ENCODE results near the gene CEACAM4. TPM values are rescaled to one million over a fixed set of nuclear protein-coding genes. Genes with fewer than 3 reads are reported as not detected.

CEACAM4 gene
- not detected for polyA plus RNA-seq (2013, experiment 1 of 2)
- polyA plus RNA-seq (2013, experiment 2 of 2) = not detected

- H3K14ac ChIP-seq (ENCODE audit: low read length in 2 of 2) = no peak within 1 kb of the TSS
- H3K9ac ChIP-seq (ENCODE audit: low read length) = no peak within 1 kb of the TSS
- no peak within 1 kb of the TSS for H4K91ac ChIP-seq (ENCODE audit: low read length)
- H3K4me3 ChIP-seq (ENCODE audit: insufficient read depth in 1 of 2, low read depth in 1 of 2, low read length in 2 of 2) = no peak within 1 kb of the TSS
- no peaks in the 10 kb centered on the region for H3K36me3 ChIP-seq (ENCODE audit: control insufficient read depth in 1 of 2, insufficient read depth in 2 of 2, low read depth in 1 of 2, low read length in 2 of 2)
- no peak within 1 kb of the TSS for H3K27ac ChIP-seq (ENCODE audit: low read length, poor library complexity, severe bottlenecking)
- H2AK5ac ChIP-seq (ENCODE audit: low read length, severe bottlenecking) = no peak within 1 kb of the TSS
- 46% methylated on average over 7 of the region's 7 CpGs for WGBS
- no peak within 1 kb of the TSS for H2BK5ac ChIP-seq (ENCODE audit: low read depth, low read length, poor library complexity, severe bottlenecking)
- H3K18ac ChIP-seq (ENCODE audit: low read depth in 1 of 2, low read length in 2 of 2) = no peak within 1 kb of the TSS
- H3K9me3 ChIP-seq (ENCODE audit: control insufficient read depth, low read length) = no peaks in the 10 kb centered on the region
- H4K8ac ChIP-seq (ENCODE audit: low read length) = no peak within 1 kb of the TSS
- H3K23ac ChIP-seq (ENCODE audit: low read length in 2 of 2) = no peak within 1 kb of the TSS
- no peaks in the 10 kb centered on the region for H3K79me1 ChIP-seq (replicated peaks; ENCODE audit: low read length, poor library complexity, severe bottlenecking)
- H2BK15ac ChIP-seq (ENCODE audit: low read depth, poor library complexity, severe bottlenecking) = no peak within 1 kb of the TSS
- peaks cover 6 to 46% of the 10 kb centered on the region in 2 experiments for H3K27me3 ChIP-seq (ENCODE audit: control insufficient read depth in 1 of 2, insufficient read depth in 1 of 2, low read length in 2 of 2)
- H2AFZ ChIP-seq (ENCODE audit: low read depth, low read length) = no peak within 1 kb of the TSS
- no peak for DNase-seq
- no peaks in the 10 kb centered on the region for H3K4me1 ChIP-seq (ENCODE audit: control insufficient read depth, insufficient read depth, low read depth, low read length)
- H3K4ac ChIP-seq (ENCODE audit: low read depth in 1 of 2, low read length in 2 of 2) = no peak within 1 kb of the TSS
- no peak within 1 kb of the TSS for H2BK12ac ChIP-seq (ENCODE audit: low read length in 2 of 2)
- no peak within 1 kb of the TSS for H3K4me2 ChIP-seq (ENCODE audit: low read length, poor library complexity, severe bottlenecking)
- no peak within 1 kb of the TSS for H2BK120ac ChIP-seq (ENCODE audit: low read depth, low read length)
These were observed at the start of gene CEACAM4 for GRCh38 chr19:41626877-41627276. CEACAM4 (minus strand) TSS chr19:41627074; CDS start chr19:41626963, 111 bp downstream.

DNA sequence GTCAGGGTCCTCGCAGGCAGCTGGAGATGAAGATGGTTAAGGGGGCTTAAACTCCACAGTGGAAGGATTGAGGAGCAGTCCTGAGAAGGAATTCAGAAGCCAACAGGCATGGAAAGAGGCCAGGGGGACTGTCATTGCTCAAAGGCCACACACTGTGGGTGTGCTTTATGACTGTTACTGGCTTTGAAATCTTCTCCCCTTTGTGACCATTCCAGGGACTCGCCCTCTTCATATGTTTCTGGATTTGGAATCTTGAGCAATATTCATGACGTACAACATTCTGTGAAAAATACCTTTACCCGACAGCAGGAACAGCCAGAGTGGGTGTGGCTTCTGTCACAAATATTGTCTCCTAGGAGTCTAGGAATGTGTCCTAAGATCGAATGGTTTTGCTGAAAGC is 44.6 kb upstream of the CEACAM4 start:
- no peak overlapping the region for H3K18ac ChIP-seq (ENCODE audit: low read depth in 1 of 2, low read length in 2 of 2)
- H3K27me3 ChIP-seq (ENCODE audit: control insufficient read depth in 1 of 2, insufficient read depth in 1 of 2, low read length in 2 of 2) = peaks cover 3 to 12% of the 10 kb centered on the region in 2 experiments
- H4K8ac ChIP-seq (ENCODE audit: low read length) = no peak overlapping the region
- H3K4me3 ChIP-seq (ENCODE audit: insufficient read depth in 1 of 2, low read depth in 1 of 2, low read length in 2 of 2) = no peak overlapping the region
- H3K36me3 ChIP-seq (ENCODE audit: control insufficient read depth in 1 of 2, insufficient read depth in 2 of 2, low read depth in 1 of 2, low read length in 2 of 2) = no peaks in the 10 kb centered on the region
- H3K4ac ChIP-seq (ENCODE audit: low read depth in 1 of 2, low read length in 2 of 2) = no peak overlapping the region
- no peak for DNase-seq
- H2BK120ac ChIP-seq (ENCODE audit: low read depth, low read length) = no peak overlapping the region
- H2BK15ac ChIP-seq (ENCODE audit: low read depth, poor library complexity, severe bottlenecking) = no peak overlapping the region
- no peak overlapping the region for H3K4me2 ChIP-seq (ENCODE audit: low read length, poor library complexity, severe bottlenecking)
- no peak overlapping the region for H2AFZ ChIP-seq (ENCODE audit: low read depth, low read length)
- no peaks in the 10 kb centered on the region for H3K79me1 ChIP-seq (replicated peaks; ENCODE audit: low read length, poor library complexity, severe bottlenecking)
- no peak overlapping the region for H2BK5ac ChIP-seq (ENCODE audit: low read depth, low read length, poor library complexity, severe bottlenecking)
- no peak overlapping the region for H3K23ac ChIP-seq (ENCODE audit: low read length in 2 of 2)
- no peak overlapping the region for H2BK12ac ChIP-seq (ENCODE audit: low read length in 2 of 2)
- no peak overlapping the region for H3K14ac ChIP-seq (ENCODE audit: low read length in 2 of 2)
- H4K91ac ChIP-seq (ENCODE audit: low read length) = no peak overlapping the region
- H3K27ac ChIP-seq (ENCODE audit: low read length, poor library complexity, severe bottlenecking) = no peak overlapping the region
- no peak overlapping the region for H2AK5ac ChIP-seq (ENCODE audit: low read length, severe bottlenecking)
- H3K4me1 ChIP-seq (ENCODE audit: control insufficient read depth, insufficient read depth, low read depth, low read length) = no peaks in the 10 kb centered on the region
- 66% methylated on average over 5 of the region's 5 CpGs for WGBS
- peaks cover 15% of the 10 kb centered on the region for H3K9me3 ChIP-seq (ENCODE audit: control insufficient read depth, low read length)
- H3K9ac ChIP-seq (ENCODE audit: low read length) = no peak overlapping the region

GRCh38 chr19:41670755-41671154 is 43.9 kb upstream of the CEACAM4 start:
- Histone ChIP-seq H3K23ac (ENCODE audit: low read length in 2 of 2) (no peak overlapping the region), H3K18ac (ENCODE audit: low read depth in 1 of 2, low read length in 2 of 2) (no peak overlapping the region), H3K4me3 (ENCODE audit: insufficient read depth in 1 of 2, low read depth in 1 of 2, low read length in 2 of 2) (no peak overlapping the region), H3K27me3 (ENCODE audit: control insufficient read depth in 1 of 2, insufficient read depth in 1 of 2, low read length in 2 of 2) (peaks cover 0 to 6% of the 10 kb centered on the region in 2 experiments), H3K4me1 (ENCODE audit: control insufficient read depth, insufficient read depth, low read depth, low read length) (no peaks in the 10 kb centered on the region), H2BK5ac (ENCODE audit: low read depth, low read length, poor library complexity, severe bottlenecking) (no peak overlapping the region), H3K36me3 (ENCODE audit: control insufficient read depth in 1 of 2, insufficient read depth in 2 of 2, low read depth in 1 of 2, low read length in 2 of 2) (no peaks in the 10 kb centered on the region), H4K8ac (ENCODE audit: low read length) (no peak overlapping the region), H3K9ac (ENCODE audit: low read length) (no peak overlapping the region), H3K9me3 (ENCODE audit: control insufficient read depth, low read length) (peaks cover 21% of the 10 kb centered on the region), H2BK12ac (ENCODE audit: low read length in 2 of 2) (no peak overlapping the region), H2AFZ (ENCODE audit: low read depth, low read length) (no peak overlapping the region), H3K14ac (ENCODE audit: low read length in 2 of 2) (no peak overlapping the region), H3K4ac (ENCODE audit: low read depth in 1 of 2, low read length in 2 of 2) (no peak overlapping the region), H2BK120ac (ENCODE audit: low read depth, low read length) (no peak overlapping the region), H3K4me2 (ENCODE audit: low read length, poor library complexity, severe bottlenecking) (no peak overlapping the region), H2BK15ac (ENCODE audit: low read depth, poor library complexity, severe bottlenecking) (no peak overlapping the region), H3K79me1 (replicated peaks; ENCODE audit: low read length, poor library complexity, severe bottlenecking) (no peaks in the 10 kb centered on the region), H3K27ac (ENCODE audit: low read length, poor library complexity, severe bottlenecking) (no peak overlapping the region), H2AK5ac (ENCODE audit: low read length, severe bottlenecking) (no peak overlapping the region), H4K91ac (ENCODE audit: low read length) (no peak overlapping the region)
- DNase-seq = no peak

DNA sequence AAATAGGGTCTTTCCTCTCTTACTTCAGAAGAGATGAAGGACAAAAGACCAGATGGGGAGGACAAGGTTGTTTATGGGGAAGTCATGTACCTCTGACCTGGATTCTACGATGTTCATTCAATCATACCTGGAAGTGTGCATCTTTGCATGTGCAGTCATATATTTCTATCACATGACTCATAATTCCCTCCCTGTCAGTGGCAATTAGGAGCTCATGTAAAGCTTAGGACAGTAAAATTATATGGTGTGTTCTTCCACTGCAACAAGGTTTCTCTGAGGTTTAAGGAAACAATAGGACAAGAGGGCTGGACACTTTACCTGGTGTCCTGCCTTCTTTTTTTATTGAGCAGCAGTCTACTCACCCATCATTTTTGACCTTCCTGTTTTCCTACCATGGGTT is 41.4 kb upstream of the CEACAM4 start:
- no peak overlapping the region for H2AFZ ChIP-seq (ENCODE audit: low read depth, low read length)
- no peak overlapping the region for H2BK15ac ChIP-seq (ENCODE audit: low read depth, poor library complexity, severe bottlenecking)
- no peaks in the 10 kb centered on the region for H3K79me1 ChIP-seq (replicated peaks; ENCODE audit: low read length, poor library complexity, severe bottlenecking)
- H3K9me3 ChIP-seq (ENCODE audit: control insufficient read depth, low read length) = peaks cover 23% of the 10 kb centered on the region
- H3K4me2 ChIP-seq (ENCODE audit: low read length, poor library complexity, severe bottlenecking) = no peak overlapping the region
- H3K27me3 ChIP-seq (ENCODE audit: control insufficient read depth in 1 of 2, insufficient read depth in 1 of 2, low read length in 2 of 2) = peaks cover 0 to 6% of the 10 kb centered on the region in 2 experiments
- H3K36me3 ChIP-seq (ENCODE audit: control insufficient read depth in 1 of 2, insufficient read depth in 2 of 2, low read depth in 1 of 2, low read length in 2 of 2) = no peaks in the 10 kb centered on the region
- no peak overlapping the region for H3K4ac ChIP-seq (ENCODE audit: low read depth in 1 of 2, low read length in 2 of 2)
- H3K9ac ChIP-seq (ENCODE audit: low read length) = no peak overlapping the region
- H2AK5ac ChIP-seq (ENCODE audit: low read length, severe bottlenecking) = no peak overlapping the region
- WGBS = no CpG with 5 or more reads among the region's 1 CpG
- H2BK5ac ChIP-seq (ENCODE audit: low read depth, low read length, poor library complexity, severe bottlenecking) = no peak overlapping the region
- H4K91ac ChIP-seq (ENCODE audit: low read length) = no peak overlapping the region
- H4K8ac ChIP-seq (ENCODE audit: low read length) = no peak overlapping the region
- no peak overlapping the region for H3K18ac ChIP-seq (ENCODE audit: low read depth in 1 of 2, low read length in 2 of 2)
- no peak overlapping the region for H2BK120ac ChIP-seq (ENCODE audit: low read depth, low read length)
- no peaks in the 10 kb centered on the region for H3K4me1 ChIP-seq (ENCODE audit: control insufficient read depth, insufficient read depth, low read depth, low read length)
- no peak overlapping the region for H3K27ac ChIP-seq (ENCODE audit: low read length, poor library complexity, severe bottlenecking)
- no peak overlapping the region for H2BK12ac ChIP-seq (ENCODE audit: low read length in 2 of 2)
- H3K14ac ChIP-seq (ENCODE audit: low read length in 2 of 2) = no peak overlapping the region
- no peak for DNase-seq
- no peak overlapping the region for H3K23ac ChIP-seq (ENCODE audit: low read length in 2 of 2)
- H3K4me3 ChIP-seq (ENCODE audit: insufficient read depth in 1 of 2, low read depth in 1 of 2, low read length in 2 of 2) = no peak overlapping the region
